Fibroblast of skin of back (primary cell): ENCODE measurements around the gene YY1.
"Not testable (repeated sequence)": the region's sequence is repeated elsewhere in the genome, so short reads cannot be mapped to it uniquely, and the experiment has no call there.

ENCODE experiments used
- DNase-seq: peaks from one replicate; pipeline ENCODE4 v3.0.0-alpha.2; 2013

YY1 gene

DNA sequence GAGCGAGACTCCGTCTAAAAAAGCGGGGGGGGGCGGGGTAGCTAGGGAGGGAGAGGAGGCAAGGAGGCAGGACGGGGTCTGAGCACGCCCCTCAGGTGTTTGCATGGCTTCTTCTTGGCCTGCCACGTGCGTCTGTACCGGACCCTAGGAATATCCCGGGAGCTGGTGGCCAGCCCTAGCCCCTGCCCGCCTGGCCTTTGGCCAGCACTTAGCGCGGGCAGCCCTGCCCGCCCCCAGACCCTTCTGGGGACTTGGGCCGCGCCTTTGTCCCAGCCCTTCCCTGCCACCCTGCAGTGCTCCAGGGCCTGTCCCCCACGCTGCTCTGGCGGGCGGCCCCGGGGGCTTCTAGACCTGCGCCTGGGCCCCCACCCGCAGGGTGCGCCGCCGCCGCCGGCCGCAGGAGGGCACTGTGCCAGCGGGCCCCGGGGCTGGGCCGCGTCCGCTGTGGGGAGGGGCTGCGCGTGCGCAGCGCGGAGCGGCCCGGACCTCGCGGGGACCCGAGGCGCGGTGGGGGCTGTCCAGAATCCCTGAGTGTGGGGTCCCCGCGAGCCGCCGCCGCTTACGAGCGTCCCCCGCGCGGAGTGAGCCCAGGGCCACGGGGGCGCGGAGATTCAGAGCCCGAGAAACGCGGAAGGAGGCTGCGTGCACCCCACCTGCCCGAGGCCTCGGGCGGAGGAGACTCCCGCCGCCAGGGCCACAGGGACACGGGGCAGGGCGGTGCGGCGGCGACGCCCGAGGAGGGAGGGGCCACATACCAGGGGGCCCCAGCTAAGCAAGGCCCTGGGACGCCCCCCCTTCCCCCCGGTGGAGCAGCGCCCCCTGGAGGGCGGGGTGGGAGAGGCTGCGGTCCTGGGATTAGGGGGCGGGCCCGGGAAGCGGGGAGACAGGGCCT, 46.3 kb downstream of the YY1 start:
- DNase-seq = peak; percentile 62

DNA sequence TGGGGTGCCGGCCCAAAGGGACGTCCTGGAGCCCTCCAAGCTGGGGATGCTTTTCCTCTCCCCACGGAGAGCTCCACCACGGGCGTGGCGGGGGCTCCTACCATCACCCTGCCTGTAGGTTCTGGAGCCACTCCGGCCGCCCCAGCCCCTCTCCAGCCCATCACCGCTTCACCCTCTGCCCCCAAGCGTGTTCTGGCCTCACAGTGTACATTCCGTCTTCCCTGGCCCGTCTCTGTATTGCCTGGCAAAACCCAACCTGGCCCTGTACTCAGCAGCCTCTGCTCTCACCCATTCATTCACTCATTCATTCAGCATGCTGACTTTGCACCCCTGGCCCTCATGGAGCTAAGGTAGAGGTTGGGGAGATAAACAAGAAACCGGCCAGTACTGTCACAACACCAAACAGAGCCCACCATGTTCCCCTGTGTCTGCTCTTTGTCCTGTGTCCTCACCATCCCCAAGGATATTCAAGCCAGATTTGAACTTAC, 47.0 kb downstream of the YY1 start:
- no peak for DNase-seq

DNA sequence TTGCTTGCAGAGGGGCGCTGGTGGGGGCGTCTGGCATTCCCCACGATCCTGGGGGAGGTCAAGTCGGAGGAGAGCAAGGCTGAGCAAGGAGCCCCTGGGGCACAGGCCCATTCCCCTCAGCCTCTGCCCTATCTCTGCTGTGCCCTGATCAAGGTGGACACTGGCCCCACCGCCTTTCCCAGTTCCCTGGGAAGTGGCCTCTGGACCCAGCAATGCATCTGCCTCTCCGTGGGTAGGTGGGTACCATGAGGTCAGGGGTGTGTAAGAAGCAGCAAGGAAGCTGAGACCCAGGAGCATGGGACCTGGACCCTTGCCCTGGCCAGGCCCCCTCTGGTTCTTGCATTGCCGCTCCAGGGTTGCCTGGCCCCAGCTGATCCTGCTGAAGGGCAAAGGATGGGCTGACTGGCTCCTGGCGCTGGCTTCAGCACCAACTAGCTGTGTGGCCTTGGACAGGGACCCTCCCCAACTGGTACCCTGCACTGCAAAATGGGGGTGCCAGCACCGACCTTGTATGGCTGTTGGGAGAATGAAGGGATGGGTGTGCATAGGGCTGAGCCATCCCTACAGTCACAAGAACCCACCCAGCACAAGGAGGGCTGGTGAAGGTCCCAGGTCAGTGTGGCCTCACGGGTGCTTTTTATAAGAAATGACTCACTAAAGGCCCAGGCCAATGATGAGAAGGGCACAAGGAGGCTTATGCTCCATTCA, 47.7 kb downstream of the YY1 start:
- DNase-seq = no peak

DNA sequence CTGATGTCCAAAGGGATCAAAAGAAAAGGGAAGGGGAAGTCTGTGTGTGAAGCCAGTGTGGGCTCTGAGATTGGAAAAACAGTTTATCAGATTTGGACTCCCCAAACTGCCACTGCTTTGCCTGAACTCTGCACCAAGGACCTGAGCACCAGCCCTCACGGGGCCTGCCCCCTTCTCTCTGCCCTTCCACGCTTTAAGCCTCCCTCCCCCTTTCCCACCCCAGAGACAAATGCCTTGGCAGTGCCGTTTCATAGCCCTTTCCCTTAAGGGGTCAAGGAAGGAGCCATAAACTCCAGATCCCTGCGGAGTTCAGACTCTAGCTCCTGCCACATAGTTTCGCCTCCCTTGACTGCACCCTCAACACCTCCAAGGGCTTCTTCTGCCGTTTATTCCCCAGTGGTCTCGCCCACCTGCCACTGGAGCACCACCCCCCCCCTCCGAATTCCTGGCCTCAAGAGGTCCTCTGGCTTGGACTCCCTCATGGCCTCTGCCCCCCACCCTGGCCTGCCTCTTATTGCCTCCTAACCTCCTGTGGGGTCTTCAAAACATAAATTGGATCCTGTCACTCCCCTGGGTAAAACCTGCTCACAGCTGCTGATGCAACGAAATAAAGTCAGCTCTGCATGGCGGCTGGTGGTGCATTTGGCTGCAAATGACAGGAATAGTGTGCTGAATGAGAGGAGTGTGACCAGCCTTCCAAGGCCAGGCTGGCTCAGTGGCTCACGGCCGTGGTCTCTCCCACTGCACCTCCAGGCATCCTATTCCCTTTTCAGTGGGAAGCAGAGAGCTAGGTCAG, 48.5 kb downstream of the YY1 start:
- DNase-seq = no peak

DNA sequence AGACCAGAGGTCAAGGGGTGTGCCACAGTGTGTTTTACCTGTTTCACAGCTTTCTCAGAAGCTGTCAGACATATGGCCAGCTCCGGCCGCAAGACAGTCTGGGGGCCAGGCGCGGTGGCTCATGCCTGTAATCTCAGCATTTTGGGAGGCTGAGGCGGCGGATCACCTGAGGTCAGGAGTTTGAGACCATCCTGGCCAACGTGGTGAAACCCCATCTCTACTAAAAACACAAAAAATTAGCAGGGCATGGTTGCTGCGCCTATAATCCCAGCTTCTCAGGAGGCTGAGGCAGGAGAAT, 49.0 kb downstream of the YY1 start:
- DNase-seq = not testable (repeated sequence)

GRCh38 chr14:100288382-100289185, 49.6 kb downstream of the YY1 start:
- peak; percentile 21 for DNase-seq

- no peak for DNase-seq
Observed at GRCh38 chr14:100289916-100290606, 51.1 kb downstream of the YY1 start.

DNA sequence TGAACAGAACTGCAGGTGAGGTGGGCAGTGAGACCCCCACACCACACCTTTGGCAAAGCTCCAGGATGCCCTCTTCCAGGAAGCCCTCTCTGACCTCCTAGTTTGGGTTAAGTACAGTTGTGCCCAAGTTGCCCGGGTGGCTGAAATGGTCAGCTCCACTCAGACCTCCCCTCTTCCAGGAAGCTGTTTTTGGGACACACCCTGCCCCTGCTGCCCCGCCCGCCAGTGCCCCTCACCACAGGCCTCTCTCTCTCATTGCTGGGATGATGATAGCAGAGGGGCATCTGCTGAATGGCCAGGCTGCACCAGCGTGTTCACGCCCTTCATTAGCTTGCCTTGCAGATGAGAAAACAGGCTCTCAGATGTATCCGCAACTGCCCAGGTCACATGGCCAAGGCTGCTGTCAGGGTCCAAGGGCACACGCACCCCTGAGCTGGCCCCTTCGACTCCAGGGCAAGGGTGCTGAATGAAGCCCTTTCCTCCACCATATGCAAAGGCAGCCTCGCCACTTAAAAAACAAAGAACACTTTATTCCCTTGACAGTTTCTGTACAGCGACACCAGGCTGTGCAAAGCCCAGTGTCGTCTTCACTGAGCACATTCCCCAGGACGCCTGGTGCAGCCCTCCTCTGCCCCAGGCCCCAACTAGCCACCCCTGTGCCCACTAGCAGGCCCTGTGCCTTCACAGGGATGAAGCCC, 51.8 kb downstream of the YY1 start:
- DNase-seq = no peak

DNA sequence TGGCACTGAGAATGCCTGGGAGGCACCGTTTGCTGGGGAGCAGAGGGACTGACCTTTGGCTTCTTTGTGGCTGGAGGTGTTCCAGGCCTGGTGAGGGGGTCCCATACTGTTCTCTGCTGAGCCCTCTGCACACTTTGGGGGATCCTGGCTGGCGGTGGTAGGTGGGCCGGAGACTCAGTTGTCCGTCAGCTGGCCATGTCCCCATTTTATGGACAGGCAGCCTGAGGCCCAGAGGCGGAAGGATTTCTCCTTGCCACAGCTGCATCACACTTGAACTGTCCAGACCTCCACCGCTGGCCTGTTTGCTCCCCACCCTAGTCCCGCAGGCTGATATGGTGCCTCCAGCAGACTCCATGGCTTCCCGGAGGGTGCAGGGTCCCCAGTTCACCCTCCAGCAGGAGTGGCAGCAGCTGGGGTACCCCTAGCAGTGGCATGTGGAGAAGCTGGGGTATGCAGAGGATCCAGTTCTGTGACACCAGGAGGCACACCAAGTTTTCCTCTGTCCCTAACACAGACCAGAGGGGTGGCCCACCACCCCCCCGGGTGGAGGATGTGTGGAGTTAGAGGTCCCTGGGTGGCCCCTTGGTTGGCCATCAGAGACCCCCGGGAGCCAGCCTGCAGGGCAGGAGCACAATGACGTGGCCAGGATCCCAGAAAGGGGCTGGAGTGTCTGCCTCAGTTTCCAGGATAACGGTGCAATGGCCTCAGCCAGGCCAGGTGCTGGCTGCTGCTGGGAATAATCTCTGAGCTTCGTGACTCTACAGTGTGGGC, 52.5 kb downstream of the YY1 start:
- DNase-seq = no peak

DNA sequence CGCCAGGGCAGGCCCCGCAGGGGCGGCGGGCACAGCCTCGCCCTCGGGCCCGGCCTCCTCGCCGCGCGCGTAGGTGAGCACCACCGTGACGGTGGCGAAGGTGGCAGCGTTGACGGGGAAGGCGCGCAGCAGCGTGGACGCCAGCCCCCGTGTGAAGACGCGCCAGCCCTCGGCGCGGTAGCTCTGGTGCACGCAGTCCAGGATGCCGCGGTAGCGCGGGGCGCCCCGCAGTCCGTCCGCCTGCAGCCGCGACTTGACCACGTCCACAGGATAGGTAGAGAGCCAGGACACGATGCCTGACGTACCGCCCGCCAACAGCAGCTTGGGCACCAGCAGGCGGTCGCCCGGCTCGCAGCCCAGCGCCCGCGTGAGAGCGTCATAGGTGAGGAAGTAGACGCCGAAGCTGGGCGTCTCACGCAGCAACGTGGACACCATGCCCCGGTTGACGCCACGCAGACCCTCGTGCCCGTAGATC, 53.4 kb downstream of the YY1 start:
- DNase-seq = no peak

DNA sequence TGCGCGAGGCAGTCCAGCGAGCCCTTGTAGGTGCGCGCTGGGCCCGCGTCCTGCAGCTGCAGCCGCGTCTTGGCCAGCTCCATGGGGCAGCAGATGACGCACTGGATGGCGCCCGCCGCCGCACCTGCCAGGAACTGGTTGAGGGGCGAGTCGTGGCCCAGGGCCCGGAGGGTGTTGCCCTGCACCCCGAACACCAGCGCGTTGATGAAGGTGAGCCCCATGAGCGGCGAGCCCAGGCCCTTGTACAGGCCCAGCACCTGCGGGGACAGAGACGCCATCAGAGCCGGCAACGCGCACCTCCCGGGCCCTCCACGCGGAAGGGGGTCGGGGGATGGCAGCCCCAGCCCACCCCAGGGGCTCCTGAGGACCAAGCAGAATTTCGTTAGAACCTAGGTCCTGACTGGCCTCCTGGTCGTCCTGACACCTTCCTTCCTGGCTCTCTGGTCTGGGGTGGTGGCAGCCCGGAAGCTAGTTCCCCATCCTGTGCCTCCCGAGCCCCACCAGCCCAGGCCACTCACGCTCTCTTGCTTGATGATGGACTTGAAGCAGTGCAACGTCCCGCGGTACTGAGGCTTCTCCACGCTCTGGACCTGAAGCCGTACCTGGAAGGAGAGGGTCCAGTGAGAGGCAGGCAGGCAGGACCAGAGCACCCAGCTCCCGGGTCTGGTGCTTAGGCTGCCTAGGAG, 54.0 kb downstream of the YY1 start:
- no peak for DNase-seq

DNA sequence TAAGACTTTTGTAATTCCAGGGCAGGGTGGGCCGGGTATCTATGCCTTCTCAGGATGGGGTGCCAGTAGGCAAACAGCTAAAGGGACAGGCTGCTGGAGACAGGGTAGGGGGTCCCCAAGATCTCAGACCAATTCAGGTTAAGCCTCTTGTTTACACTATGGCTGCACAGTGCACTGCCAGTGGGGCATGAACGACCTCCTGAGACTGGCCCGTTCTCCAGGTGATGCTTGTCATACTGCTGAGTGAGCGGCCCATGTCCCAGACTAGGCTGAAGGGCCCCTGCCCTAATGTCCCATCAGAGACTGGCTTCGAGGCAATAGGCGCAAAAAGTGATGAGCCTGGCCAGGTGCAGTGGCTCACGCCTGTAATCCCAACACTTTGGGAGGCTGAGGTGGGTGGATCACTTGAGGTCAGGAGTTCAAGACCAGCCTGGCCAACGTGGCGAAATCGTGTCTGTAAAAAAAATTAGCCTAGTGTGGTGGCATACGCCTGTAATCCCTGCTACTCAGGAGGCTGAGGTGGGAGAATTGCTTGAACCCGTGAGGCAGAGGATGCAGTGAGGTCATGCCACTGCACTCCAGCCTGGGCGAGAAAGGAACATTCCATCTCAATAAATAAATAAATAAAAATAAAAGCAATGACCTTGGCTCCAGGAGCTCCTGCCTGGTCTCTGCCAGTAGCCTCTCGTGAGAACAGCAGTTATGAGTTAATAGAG, 54.7 kb downstream of the YY1 start:
- DNase-seq = no peak

DNA sequence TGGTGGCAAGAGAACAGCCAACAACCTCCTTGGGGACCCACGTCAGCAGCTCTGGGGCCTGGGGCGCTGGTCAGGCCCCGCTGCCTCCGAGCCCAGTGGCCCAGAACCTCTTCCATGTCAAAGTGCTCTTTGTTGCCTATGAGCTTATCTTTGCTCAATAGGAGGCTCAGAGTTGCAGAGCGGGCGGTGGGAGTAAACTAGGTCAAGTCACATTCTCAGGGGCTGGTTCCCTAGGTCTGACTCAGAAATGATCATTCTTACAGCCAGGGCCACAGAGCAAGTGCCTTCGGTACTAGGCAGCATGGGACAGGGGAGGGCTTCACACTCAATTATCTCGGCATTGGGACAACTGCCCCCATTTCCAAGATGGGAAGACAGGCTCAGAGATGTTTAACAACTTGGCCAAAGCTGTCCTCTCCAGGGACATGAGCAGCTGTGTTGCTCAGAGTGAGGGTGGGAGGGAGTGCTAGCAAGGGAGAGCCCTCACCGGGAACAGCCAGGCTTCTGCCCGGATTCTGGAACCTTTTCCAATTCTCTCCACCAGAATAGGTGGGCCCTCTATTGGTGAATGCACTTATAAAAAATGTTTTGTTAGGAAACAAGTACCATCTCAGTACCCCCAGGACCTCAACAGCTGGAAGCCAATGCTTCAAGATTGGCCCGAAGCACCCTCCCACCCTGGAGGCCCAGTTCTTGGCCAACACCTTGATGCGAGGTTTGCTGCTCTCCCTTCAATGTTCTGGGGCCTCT, 55.4 kb downstream of the YY1 start:
- no peak for DNase-seq

DNA sequence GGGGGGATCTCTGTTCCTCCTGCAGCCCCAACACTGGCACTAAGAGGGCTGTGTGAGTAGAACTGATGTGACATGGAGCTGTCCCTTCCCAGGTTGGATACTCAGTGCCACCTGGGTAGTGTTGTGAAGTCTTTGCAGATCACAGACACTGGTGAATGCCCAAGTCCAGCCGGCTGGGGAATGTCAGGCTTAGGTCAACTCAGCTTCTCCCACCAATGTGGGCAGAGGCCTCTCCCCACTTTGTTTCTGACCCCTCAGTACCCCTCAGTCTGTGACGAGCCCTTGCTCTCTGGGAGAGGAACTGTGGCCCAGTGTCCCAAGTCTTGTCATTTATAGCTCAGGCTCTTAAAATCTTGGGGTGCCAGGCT, 56.0 kb downstream of the YY1 start:
- DNase-seq = no peak

DNA sequence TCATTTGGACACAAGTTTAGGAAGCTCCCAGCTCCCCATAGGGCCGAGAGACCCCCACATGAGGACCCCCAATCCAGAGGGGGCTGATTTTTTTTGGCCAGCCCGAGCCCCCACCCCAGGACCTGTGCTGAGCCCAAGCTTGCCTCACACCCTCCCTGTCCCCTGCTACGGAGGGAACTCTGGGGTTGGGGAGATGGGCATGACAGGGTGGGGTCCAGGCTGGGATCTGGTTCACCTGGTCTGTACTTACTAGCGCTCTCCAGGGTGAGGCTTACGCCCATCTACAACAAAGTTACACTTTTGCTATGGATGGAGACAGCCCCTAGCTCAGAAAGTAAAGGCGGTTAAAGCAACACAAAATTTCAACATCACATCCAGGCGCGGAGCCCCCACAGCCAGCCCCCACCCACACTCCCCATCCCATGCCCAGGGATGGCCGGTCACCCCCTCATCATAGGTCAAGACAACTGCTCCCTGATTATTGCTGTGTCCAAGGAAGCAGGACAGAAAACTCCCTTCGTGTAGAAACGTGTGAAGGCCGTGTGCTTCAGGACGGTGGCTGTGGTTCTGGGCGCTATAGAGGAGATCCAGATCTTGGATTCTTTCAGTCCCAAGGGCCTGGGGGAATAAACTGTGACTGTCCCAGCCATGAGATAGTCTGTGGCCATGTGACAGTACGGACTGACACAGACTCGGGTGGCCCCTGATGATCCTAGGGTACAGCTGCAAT, 56.6 kb downstream of the YY1 start:
- DNase-seq = no peak

DNA sequence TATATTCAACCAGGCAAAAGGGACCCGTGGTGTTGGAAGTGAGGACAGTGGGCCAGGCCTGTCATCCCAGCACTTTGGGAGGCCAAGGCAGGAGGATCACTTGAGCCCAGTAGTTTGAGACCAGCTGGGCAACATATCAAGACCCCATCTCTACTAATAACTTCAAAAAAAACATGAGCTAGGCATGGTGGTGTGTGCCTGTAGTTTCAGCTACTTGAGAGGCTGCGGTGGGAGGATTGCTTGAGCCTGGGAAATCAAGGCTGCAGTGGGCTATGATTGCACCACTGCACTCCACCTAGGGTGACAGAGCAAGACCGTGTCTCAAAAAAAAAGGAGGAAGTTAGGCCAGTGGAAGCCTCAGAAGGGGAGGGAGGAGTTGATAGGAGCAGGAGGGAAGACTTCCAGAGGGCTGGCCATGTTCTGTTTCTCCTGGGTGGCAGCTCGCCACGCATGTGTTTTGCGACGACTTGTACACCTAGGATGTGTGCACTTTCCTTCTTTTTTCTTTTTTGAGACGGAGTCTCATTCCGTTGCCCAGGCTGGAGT, 57.2 kb downstream of the YY1 start:
- DNase-seq = no peak

- DNase-seq = not testable (repeated sequence)
Observed at GRCh38 chr14:100296729-100297128, 57.8 kb downstream of the YY1 start.
